Measurements from ENCODE around the gene PTGDR2.

DNA sequence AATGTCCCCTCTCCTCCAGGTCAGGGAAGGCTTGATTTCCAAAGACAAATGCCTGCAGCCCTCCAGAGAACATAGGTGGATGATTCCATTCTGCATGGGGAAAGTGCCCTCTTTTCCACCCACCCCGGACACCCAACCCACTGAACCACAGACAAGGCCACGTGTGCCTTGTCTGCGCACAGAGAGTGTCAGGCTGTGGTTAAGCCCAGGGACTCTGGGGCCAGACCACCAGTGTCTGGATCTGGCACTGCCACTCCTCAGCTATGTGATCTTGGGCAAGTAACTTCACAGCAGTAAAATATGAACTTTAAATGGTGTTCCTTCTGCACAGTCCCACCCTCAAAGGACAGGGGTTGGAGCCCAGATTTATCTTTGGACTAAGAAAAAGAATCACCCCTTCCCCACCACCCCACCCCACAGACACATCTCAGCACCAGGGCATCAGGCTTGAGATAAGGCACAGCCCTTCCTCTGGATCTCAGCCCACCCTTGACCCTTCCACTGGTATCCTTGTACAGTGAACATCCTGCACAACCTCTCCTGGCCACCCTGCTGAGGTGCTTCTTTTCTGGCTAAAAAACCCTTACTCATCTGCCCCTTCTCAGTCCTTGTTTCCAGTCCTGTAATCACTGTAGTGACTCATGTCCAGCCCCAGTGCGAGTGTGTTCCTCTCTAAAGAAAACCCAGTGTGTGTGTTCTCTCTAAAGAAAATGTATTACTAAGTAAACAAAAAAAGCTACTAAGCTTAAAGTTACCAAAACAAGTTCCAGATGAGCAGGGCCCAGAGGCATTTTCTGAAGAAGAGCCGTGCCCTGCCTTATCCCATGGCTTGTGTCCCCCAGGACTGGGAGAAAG, 1.9 kb upstream of the PTGDR2 start:
- no peak for TF ChIP-seq POLR2AphosphoS5 (IDR thresholded peaks at IDR 0.05; ENCODE audit: low read depth, low read length)
- TF ChIP-seq POLR2A (IDR thresholded peaks at IDR 0.05; ENCODE audit: low read depth, low read length) = no peak
